PFSK-1 (cell line): ENCODE measurements around the gene MIPEP.

Experiments
- POLR2AphosphoS5 ChIP-seq: IDR thresholded peaks from 2 replicates; pipeline ENCODE4 v1.6.1; 2012; ENCODE audit warnings: low read depth, mild to moderate bottlenecking, control low read depth, low read length, moderate library complexity
- SIN3A ChIP-seq: IDR thresholded peaks from 2 replicates; pipeline ENCODE4 v1.6.1; 2012; ENCODE audit warnings: mild to moderate bottlenecking, low read length, moderate library complexity, borderline replicate concordance; ENCODE audit not compliant: insufficient read depth

- TF ChIP-seq POLR2AphosphoS5 (no peak), SIN3A (no peak)
These were observed 183.6 kb downstream of the MIPEP start for GRCh38 chr13:23705583-23705982.
